ENCODE data around the gene AFF2. TPM values are rescaled to one million over a fixed set of nuclear protein-coding genes. Genes with fewer than 3 reads are reported as not detected.

Gene AFF2
- total RNA-seq, 1 experiment from 2014 or later: 0.16 TPM

DNA sequence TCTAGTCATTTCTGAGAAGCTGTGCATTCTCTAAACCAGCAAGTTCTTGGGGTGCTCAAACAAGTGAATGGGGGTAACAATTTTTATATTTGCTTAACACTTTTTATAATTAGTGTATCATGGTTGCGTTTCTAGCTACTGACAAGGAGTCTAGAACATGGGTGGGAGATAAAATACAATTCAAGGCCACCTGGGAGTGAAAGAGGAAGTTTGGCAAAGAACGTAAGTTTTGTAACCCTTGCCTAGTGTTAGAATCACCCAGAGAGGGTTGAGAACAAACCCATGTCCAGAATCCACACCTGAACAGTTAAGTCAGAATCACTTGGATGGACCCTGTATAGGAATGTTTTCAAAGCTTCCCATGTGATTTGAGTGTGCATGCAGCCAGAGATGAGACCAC lies 92.7 kb downstream of the AFF2 start:
- Mint-ChIP-seq H3K27me3 (ENCODE audit: insufficient read depth, unreplicated experiment) (peaks cover 12% of the 10 kb centered on the region), H3K27ac (ENCODE audit: unreplicated experiment) (no peak overlapping the region), H3K4me3 (ENCODE audit: unreplicated experiment) (no peak overlapping the region), H3K4me1 (ENCODE audit: low read depth, unreplicated experiment) (no peaks in the 10 kb centered on the region), H3K9me3 (ENCODE audit: unreplicated experiment) (no peaks in the 10 kb centered on the region), H3K36me3 (ENCODE audit: insufficient read depth, unreplicated experiment) (no peaks in the 10 kb centered on the region)
- ChIA-PET POLR2A (no interaction called here), CTCF (no interaction called here)
- no peak for DNase-seq
- no TSS peak for BruUV-seq (replicated peaks)
- H3K36me3 ChIP-seq (ENCODE audit: control insufficient read depth, insufficient read depth, low read length): no peaks in the 10 kb centered on the region
- H3K4me1 ChIP-seq: no peaks in the 10 kb centered on the region
- no peaks in the 10 kb centered on the region for H3K27me3 ChIP-seq (replicated peaks; ENCODE audit: control insufficient read depth, insufficient read depth, low read length)
- no peak overlapping the region for H3K4me3 ChIP-seq (ENCODE audit: low read depth, low read length)
- intact Hi-C loops (cut with micrococcal nuclease; ENCODE audit: unreplicated experiment): no loop called here
- TF ChIP-seq, protein P1, sequence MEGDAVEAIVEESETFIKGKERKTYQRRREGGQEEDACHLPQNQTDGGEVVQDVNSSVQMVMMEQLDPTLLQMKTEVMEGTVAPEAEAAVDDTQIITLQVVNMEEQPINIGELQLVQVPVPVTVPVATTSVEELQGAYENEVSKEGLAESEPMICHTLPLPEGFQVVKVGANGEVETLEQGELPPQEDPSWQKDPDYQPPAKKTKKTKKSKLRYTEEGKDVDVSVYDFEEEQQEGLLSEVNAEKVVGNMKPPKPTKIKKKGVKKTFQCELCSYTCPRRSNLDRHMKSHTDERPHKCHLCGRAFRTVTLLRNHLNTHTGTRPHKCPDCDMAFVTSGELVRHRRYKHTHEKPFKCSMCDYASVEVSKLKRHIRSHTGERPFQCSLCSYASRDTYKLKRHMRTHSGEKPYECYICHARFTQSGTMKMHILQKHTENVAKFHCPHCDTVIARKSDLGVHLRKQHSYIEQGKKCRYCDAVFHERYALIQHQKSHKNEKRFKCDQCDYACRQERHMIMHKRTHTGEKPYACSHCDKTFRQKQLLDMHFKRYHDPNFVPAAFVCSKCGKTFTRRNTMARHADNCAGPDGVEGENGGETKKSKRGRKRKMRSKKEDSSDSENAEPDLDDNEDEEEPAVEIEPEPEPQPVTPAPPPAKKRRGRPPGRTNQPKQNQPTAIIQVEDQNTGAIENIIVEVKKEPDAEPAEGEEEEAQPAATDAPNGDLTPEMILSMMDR (IDR thresholded peaks at IDR 0.05; ENCODE audit: insufficient read depth in 1 of 2, low read depth in 1 of 2, low read length in 1 of 2, severe bottlenecking in 1 of 2, unreplicated experiment in 1 of 2): no peak
- H3K9me3 ChIP-seq: no peaks in the 10 kb centered on the region

- no peak for DNase-seq
- Histone ChIP-seq H3K9me3 (no peaks in the 10 kb centered on the region), H3K4me3 (ENCODE audit: low read depth, low read length) (no peak overlapping the region), H3K36me3 (ENCODE audit: control insufficient read depth, insufficient read depth, low read length) (no peaks in the 10 kb centered on the region), H3K4me1 (no peaks in the 10 kb centered on the region), H3K27me3 (replicated peaks; ENCODE audit: control insufficient read depth, insufficient read depth, low read length) (no peaks in the 10 kb centered on the region)
- H3K27me3 Mint-ChIP-seq (ENCODE audit: insufficient read depth, unreplicated experiment): peaks cover 12% of the 10 kb centered on the region
- no peaks in the 10 kb centered on the region for H3K4me1 Mint-ChIP-seq (ENCODE audit: low read depth, unreplicated experiment)
- intact Hi-C loops (cut with micrococcal nuclease; ENCODE audit: unreplicated experiment): no loop called here
- BruUV-seq (replicated peaks): no TSS peak
- ChIA-PET POLR2A (no interaction called here), CTCF (no interaction called here)
- H3K36me3 Mint-ChIP-seq (ENCODE audit: insufficient read depth, unreplicated experiment): no peaks in the 10 kb centered on the region
- H3K27ac Mint-ChIP-seq (ENCODE audit: unreplicated experiment): no peak overlapping the region
- no peaks in the 10 kb centered on the region for H3K9me3 Mint-ChIP-seq (ENCODE audit: unreplicated experiment)
- no peak overlapping the region for H3K4me3 Mint-ChIP-seq (ENCODE audit: unreplicated experiment)
- TF ChIP-seq, protein P1 (IDR thresholded peaks at IDR 0.05; ENCODE audit: insufficient read depth in 1 of 2, low read depth in 1 of 2, low read length in 1 of 2, severe bottlenecking in 1 of 2, unreplicated experiment in 1 of 2): no peak
These were observed 93.6 kb downstream of the AFF2 start for GRCh38 chrX:148593987-148594386.

- Histone ChIP-seq H3K4me1 (no peaks in the 10 kb centered on the region), H3K4me3 (ENCODE audit: low read depth, low read length) (no peak overlapping the region), H3K27me3 (replicated peaks; ENCODE audit: control insufficient read depth, insufficient read depth, low read length) (no peaks in the 10 kb centered on the region), H3K9me3 (no peaks in the 10 kb centered on the region), H3K36me3 (ENCODE audit: control insufficient read depth, insufficient read depth, low read length) (no peaks in the 10 kb centered on the region)
- no peak overlapping the region for H3K4me3 Mint-ChIP-seq (ENCODE audit: unreplicated experiment)
- no TSS peak for BruUV-seq (replicated peaks)
- H3K27ac Mint-ChIP-seq (ENCODE audit: unreplicated experiment): no peak overlapping the region
- no peaks in the 10 kb centered on the region for H3K9me3 Mint-ChIP-seq (ENCODE audit: unreplicated experiment)
- intact Hi-C loops (cut with micrococcal nuclease; ENCODE audit: unreplicated experiment): no loop called here
- no peaks in the 10 kb centered on the region for H3K36me3 Mint-ChIP-seq (ENCODE audit: insufficient read depth, unreplicated experiment)
- H3K4me1 Mint-ChIP-seq (ENCODE audit: low read depth, unreplicated experiment): no peaks in the 10 kb centered on the region
- no peak for DNase-seq
- POLR2A ChIA-PET: no interaction called here
- peaks cover 20% of the 10 kb centered on the region for H3K27me3 Mint-ChIP-seq (ENCODE audit: insufficient read depth, unreplicated experiment)
- TF ChIP-seq, protein P1 (IDR thresholded peaks at IDR 0.05; ENCODE audit: insufficient read depth in 1 of 2, low read depth in 1 of 2, low read length in 1 of 2, severe bottlenecking in 1 of 2, unreplicated experiment in 1 of 2): no peak
- CTCF ChIA-PET: no interaction called here
These were observed 99.0 kb downstream of the AFF2 start for GRCh38 chrX:148599404-148599803.
